Endodermal cell (in vitro differentiated cells): ENCODE measurements around the gene KCNIP3. TPM values are rescaled to one million over a fixed set of nuclear protein-coding genes. Genes with fewer than 3 reads are reported as not detected.

ENCODE experiments used
- DNase-seq: peaks from one replicate; pipeline ENCODE4 v3.0.0-alpha.2; 2017
- H3K27ac ChIP-seq: 2 replicates; pipeline ENCODE4 v1.5.1; 2013; ENCODE audit warnings: mild to moderate bottlenecking, low read depth, low read length, moderate library complexity
- H3K27me3 ChIP-seq: 2 replicates; pipeline ENCODE4 v1.6.1; 2013; ENCODE audit warnings: mild to moderate bottlenecking, low read length, moderate library complexity; ENCODE audit not compliant: insufficient read depth, control insufficient read depth, poor library complexity, severe bottlenecking
- H3K36me3 ChIP-seq: 2 replicates; pipeline ENCODE4 v1.7.0; 2013; ENCODE audit warnings: mild to moderate bottlenecking, low read length, moderate library complexity; ENCODE audit not compliant: control insufficient read depth, insufficient read depth
- H3K4me1 ChIP-seq: one replicate; pipeline ENCODE4 v1.7.0; 2013; ENCODE audit warnings: low read length; ENCODE audit not compliant: control insufficient read depth, insufficient read depth
- H3K4me3 ChIP-seq: 2 replicates; pipeline ENCODE4 v1.5.1; 2013; ENCODE audit warnings: mild to moderate bottlenecking, low read length, moderate library complexity
- H3K9ac ChIP-seq: 2 replicates; pipeline ENCODE4 v1.6.1; 2013; ENCODE audit warnings: mild to moderate bottlenecking, low read length, moderate library complexity; ENCODE audit not compliant: poor library complexity, severe bottlenecking; ENCODE audit errors: extremely low read depth
- H3K9me3 ChIP-seq: 2 replicates; pipeline ENCODE4 v1.6.1; 2013; ENCODE audit warnings: mild to moderate bottlenecking, low read length, moderate library complexity; ENCODE audit not compliant: control insufficient read depth
- H3K27ac Mint-ChIP-seq: 2 replicates; pipeline ENCODE4 v1.8.0; 2020; ENCODE audit warnings: mixed read lengths
- H3K27me3 Mint-ChIP-seq: 2 replicates; pipeline ENCODE4 v1.8.0; 2021; ENCODE audit warnings: mild to moderate bottlenecking, mixed read lengths; ENCODE audit not compliant: insufficient read depth
- H3K36me3 Mint-ChIP-seq: 2 replicates; pipeline ENCODE4 v1.8.0; 2020; ENCODE audit warnings: low read depth, mixed read lengths
- H3K4me1 Mint-ChIP-seq: 2 replicates; pipeline ENCODE4 v1.8.0; 2020; ENCODE audit warnings: mixed read lengths
- H3K4me3 Mint-ChIP-seq: 2 replicates; pipeline ENCODE4 v1.8.0; 2020; ENCODE audit warnings: mild to moderate bottlenecking, moderate library complexity, mixed read lengths
- H3K9me3 Mint-ChIP-seq: 2 replicates; pipeline ENCODE4 v1.8.0; 2020; ENCODE audit warnings: mild to moderate bottlenecking, mixed read lengths
- WGBS, 2 experiments: methylation state at CpG; one replicate each; pipeline versions ENCODE4 v1.1.5 to v1.1.7; 2013; ENCODE audit warnings: missing lambda C conversion rate in 2 of 2, mixed read lengths in 1 of 2; ENCODE audit not compliant: insufficient coverage in 1 of 2, insufficient read length in 1 of 2; 5-methylcytosine and 5-hydroxymethylcytosine counted together
- total RNA-seq, 2 donors: library from RNA; stranded (reverse); fragmentation: NEBNext Ultra II Directional in 1 of 2; extraction: Animal tissue kit (Norgen Biotek cat#: 25700) in 1 of 2; gene quantifications; 2 replicates in 1 of 2; 3 replicates in 1 of 2; pipeline ENCODE4 v1.2.1, GENCODE V29; 2021
- TF ChIP-seq, protein P1 (sequence below): fragments of 200-600 bp; sonication (generic); conservative IDR thresholded peaks from 2 replicates; pipeline ENCODE4 v1.5.0; 2021; ENCODE audit warnings: antibody characterized with exemption, mild to moderate bottlenecking

KCNIP3 gene
- total RNA-seq, 2 donors from 2014 or later, result 0.26 to 1.3 TPM

- H3K27me3 ChIP-seq, result peaks cover 54% of the 10 kb centered on the region
- no peak overlapping the region for H3K27ac Mint-ChIP-seq
- WGBS, 2 experiments, result 72 to 79% methylated on average over 7 to 12 of the region's 12 CpGs
- H3K4me3 Mint-ChIP-seq, result no peak overlapping the region
- H3K4me1 Mint-ChIP-seq, result no peaks in the 10 kb centered on the region
- no peaks in the 10 kb centered on the region for H3K36me3 Mint-ChIP-seq
- no peak overlapping the region for H3K4me3 ChIP-seq
- no peaks in the 10 kb centered on the region for H3K9me3 Mint-ChIP-seq
- H3K27me3 Mint-ChIP-seq, result peaks cover 66% of the 10 kb centered on the region
- H3K4me1 ChIP-seq, result no peaks in the 10 kb centered on the region
- H3K36me3 ChIP-seq, result no peaks in the 10 kb centered on the region
- TF ChIP-seq, protein P1, sequence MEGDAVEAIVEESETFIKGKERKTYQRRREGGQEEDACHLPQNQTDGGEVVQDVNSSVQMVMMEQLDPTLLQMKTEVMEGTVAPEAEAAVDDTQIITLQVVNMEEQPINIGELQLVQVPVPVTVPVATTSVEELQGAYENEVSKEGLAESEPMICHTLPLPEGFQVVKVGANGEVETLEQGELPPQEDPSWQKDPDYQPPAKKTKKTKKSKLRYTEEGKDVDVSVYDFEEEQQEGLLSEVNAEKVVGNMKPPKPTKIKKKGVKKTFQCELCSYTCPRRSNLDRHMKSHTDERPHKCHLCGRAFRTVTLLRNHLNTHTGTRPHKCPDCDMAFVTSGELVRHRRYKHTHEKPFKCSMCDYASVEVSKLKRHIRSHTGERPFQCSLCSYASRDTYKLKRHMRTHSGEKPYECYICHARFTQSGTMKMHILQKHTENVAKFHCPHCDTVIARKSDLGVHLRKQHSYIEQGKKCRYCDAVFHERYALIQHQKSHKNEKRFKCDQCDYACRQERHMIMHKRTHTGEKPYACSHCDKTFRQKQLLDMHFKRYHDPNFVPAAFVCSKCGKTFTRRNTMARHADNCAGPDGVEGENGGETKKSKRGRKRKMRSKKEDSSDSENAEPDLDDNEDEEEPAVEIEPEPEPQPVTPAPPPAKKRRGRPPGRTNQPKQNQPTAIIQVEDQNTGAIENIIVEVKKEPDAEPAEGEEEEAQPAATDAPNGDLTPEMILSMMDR, result no peak
- no peak overlapping the region for H3K27ac ChIP-seq
- no peak for DNase-seq
- no peak overlapping the region for H3K9ac ChIP-seq
- no peaks in the 10 kb centered on the region for H3K9me3 ChIP-seq
Measured at GRCh38 chr2:95348609-95349567, 51.7 kb downstream of the KCNIP3 start.

DNA sequence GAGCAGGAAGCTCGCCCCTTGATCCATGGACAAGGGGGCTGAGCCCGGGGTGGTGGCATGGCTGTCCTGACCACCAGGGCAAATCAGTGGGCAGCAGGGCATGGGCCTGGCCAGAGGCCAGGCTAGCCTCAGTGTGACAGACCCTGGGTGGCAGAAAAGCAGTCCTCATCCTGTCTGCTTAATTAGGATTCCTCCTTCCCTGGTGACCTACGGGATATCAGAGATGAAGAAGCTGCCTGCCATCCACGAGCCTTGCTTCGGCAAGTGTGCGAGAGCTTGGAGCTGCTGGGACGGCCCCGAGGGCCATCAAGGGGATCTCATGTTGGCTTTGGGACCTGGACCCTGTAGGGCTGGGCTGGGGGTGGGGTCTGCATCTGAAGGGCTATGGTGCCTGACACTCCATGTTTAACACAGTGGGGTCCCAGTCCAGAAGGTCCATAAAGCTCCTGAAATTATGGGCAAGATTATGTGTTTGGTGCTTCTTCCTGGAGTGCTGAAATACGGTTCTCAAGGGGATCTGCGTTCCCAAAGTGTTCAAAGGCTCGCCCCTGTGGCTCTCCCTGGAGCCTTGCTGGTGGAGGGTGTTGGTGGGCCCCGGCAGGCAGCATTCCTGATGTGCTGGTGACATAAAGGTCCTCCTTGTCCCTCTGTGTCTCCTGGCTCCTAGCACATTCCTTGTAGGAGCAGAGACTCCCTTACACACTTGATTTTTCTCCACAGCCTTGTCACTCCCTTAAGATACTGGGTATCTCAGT, 52.6 kb downstream of the KCNIP3 start:
- 91 to 97% methylated on average over 4 to 12 of the region's 12 CpGs for WGBS, 2 experiments
- Histone ChIP-seq H3K9ac (no peak overlapping the region), H3K9me3 (no peaks in the 10 kb centered on the region), H3K36me3 (no peaks in the 10 kb centered on the region), H3K27ac (no peak overlapping the region), H3K27me3 (peaks cover 45% of the 10 kb centered on the region), H3K4me1 (no peaks in the 10 kb centered on the region), H3K4me3 (no peak overlapping the region)
- Mint-ChIP-seq H3K4me1 (no peaks in the 10 kb centered on the region), H3K4me3 (no peak overlapping the region), H3K27ac (no peak overlapping the region), H3K27me3 (peaks cover 60% of the 10 kb centered on the region), H3K36me3 (no peaks in the 10 kb centered on the region), H3K9me3 (no peaks in the 10 kb centered on the region)
- no peak for DNase-seq
- TF ChIP-seq, protein P1, result no peak

DNA sequence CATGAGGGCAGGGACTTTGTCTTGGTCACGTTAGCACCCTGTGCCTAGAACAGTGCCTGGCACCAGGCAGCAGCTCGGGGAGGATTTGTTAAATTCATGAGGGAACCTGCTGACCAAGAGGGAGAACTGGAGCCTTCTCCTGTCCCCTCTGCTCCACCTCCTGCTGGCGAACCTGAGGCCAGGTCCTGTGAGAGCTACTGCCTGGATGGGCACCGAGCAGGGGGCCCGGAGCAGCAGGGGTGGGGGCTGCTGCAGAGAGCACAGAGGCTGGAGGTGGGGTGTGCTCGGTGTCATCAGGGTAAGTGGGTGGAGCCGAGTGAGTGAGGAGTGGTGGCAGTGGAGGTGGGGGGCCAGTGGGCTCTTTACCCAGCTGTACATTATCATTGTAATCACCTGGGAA, 53.2 kb downstream of the KCNIP3 start:
- H3K27me3 ChIP-seq, result peaks cover 39% of the 10 kb centered on the region
- no peak overlapping the region for H3K4me3 ChIP-seq
- Mint-ChIP-seq H3K4me1 (no peaks in the 10 kb centered on the region), H3K36me3 (no peaks in the 10 kb centered on the region), H3K27ac (no peak overlapping the region), H3K27me3 (peaks cover 55% of the 10 kb centered on the region), H3K4me3 (no peak overlapping the region), H3K9me3 (no peaks in the 10 kb centered on the region)
- H3K9me3 ChIP-seq, result no peaks in the 10 kb centered on the region
- no peaks in the 10 kb centered on the region for H3K36me3 ChIP-seq
- no peaks in the 10 kb centered on the region for H3K4me1 ChIP-seq
- H3K27ac ChIP-seq, result no peak overlapping the region
- TF ChIP-seq, protein P1, result no peak
- DNase-seq, result no peak
- no peak overlapping the region for H3K9ac ChIP-seq
- WGBS, 2 experiments, result 75 to 86% methylated on average over 1 to 7 of the region's 7 CpGs
